ENCODE results near the gene LAMP1.
"Not testable (repeated sequence)": the region's sequence is repeated elsewhere in the genome, so short reads cannot be mapped to it uniquely, and the experiment has no call there.

The LAMP1 gene

GRCh38 chr13:113296823-113297369 lies at the start of gene LAMP1:
TSS of gene LAMP1 (plus strand) at chr13:113297239. CDS start at chr13:113297435, 196 bp downstream.
- DNase-seq (ENCODE audit: low read depth), result peak; percentile 100

- no peak for DNase-seq (ENCODE audit: low read depth)
Measured at GRCh38 chr13:113252516-113253095, 44.4 kb upstream of the LAMP1 start.

GRCh38 chr13:113257908-113258307 lies 39.1 kb upstream of the LAMP1 start:
- not testable (repeated sequence) for DNase-seq (ENCODE audit: low read depth)

- no peak for DNase-seq (ENCODE audit: low read depth)
Measured at GRCh38 chr13:113258321-113259054, 38.6 kb upstream of the LAMP1 start.

- DNase-seq (ENCODE audit: low read depth), result no peak
Measured at GRCh38 chr13:113260996-113261395, 36.0 kb upstream of the LAMP1 start.

GRCh38 chr13:113263016-113263415 lies 34.0 kb upstream of the LAMP1 start:
- not testable (repeated sequence) for DNase-seq (ENCODE audit: low read depth)

- no peak for DNase-seq (ENCODE audit: low read depth)
Measured at GRCh38 chr13:113267642-113268405, 29.2 kb upstream of the LAMP1 start.

- no peak for DNase-seq (ENCODE audit: low read depth)
Measured at GRCh38 chr13:113272031-113272430, 25.0 kb upstream of the LAMP1 start.

- no peak for DNase-seq (ENCODE audit: low read depth)
Measured at GRCh38 chr13:113272701-113273181, 24.3 kb upstream of the LAMP1 start.

GRCh38 chr13:113273321-113273720 lies 23.7 kb upstream of the LAMP1 start:
- no peak for DNase-seq (ENCODE audit: low read depth)

GRCh38 chr13:113273851-113274590 lies 23.0 kb upstream of the LAMP1 start:
- DNase-seq (ENCODE audit: low read depth), result no peak

- no peak for DNase-seq (ENCODE audit: low read depth)
Measured at GRCh38 chr13:113274721-113275120, 22.3 kb upstream of the LAMP1 start.

GRCh38 chr13:113275387-113275786 lies 21.7 kb upstream of the LAMP1 start:
- DNase-seq (ENCODE audit: low read depth), result no peak

- DNase-seq (ENCODE audit: low read depth), result no peak
Measured at GRCh38 chr13:113280126-113280525, 16.9 kb upstream of the LAMP1 start.

GRCh38 chr13:113283904-113284303 lies 13.1 kb upstream of the LAMP1 start:
- DNase-seq (ENCODE audit: low read depth), result no peak

- DNase-seq (ENCODE audit: low read depth), result no peak
Measured at GRCh38 chr13:113288880-113289279, 8.2 kb upstream of the LAMP1 start.

GRCh38 chr13:113291129-113291528 lies 5.9 kb upstream of the LAMP1 start:
- no peak for DNase-seq (ENCODE audit: low read depth)

- no peak for DNase-seq (ENCODE audit: low read depth)
Measured at GRCh38 chr13:113292021-113292862, 4.8 kb upstream of the LAMP1 start.

GRCh38 chr13:113293686-113294085 lies 3.4 kb upstream of the LAMP1 start:
- DNase-seq (ENCODE audit: low read depth), result no peak

- no peak for DNase-seq (ENCODE audit: low read depth)
Measured at GRCh38 chr13:113295776-113296175, 1.3 kb upstream of the LAMP1 start.
